ENCODE data around the gene SSBP1.

DNA sequence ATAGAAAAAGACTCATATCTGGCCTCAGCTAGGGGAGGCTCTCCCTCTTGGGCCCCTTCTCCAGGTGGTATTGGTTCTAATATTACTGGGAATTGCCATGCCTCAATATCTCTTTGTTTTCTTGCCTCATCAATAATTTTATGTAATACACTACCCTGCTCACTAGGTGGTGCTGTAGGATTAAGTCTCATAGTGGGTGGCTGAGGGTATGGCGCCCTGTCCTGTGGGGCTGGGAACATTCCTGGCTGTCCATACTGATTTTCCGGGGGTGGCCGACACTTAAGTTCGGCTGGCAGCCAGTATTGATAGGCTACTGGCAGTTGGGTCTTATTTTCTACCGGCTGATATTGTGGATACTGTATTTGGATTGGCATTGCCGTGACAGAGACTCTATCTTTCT lies 16.8 kb downstream of the SSBP1 start:
- TF ChIP-seq YY1 (IDR thresholded peaks at IDR 0.05; ENCODE audit: insufficient read depth, insufficient read length) (no peak), ZNF274 (IDR thresholded peaks at IDR 0.05; ENCODE audit: low read depth, low read length) (no peak)

All from NT2/D1 (cell line).